Liver (tissue), 9 donors: Measurements from ENCODE around the gene CDC14A. TPM values are rescaled to one million over a fixed set of nuclear protein-coding genes. Genes with fewer than 3 reads are reported as not detected.

ENCODE experiments used
- DNase-seq: peaks from one replicate; pipeline ENCODE4 v3.0.0-alpha.2; 2017; ENCODE audit warnings: low spot score
- H3K27ac ChIP-seq, 2 donors: one replicate each; pipeline ENCODE4 v1.7.0; 2013; ENCODE audit warnings: inconsistent platforms in 2 of 2, low read length in 2 of 2, control low read depth in 1 of 2, low read depth in 1 of 2, mild to moderate bottlenecking in 1 of 2
- H3K27me3 ChIP-seq, 4 donors: one replicate each; pipeline versions ENCODE4 v1.6.1 to v1.7.0; 2013; ENCODE audit warnings: low read length in 3 of 4, inconsistent platforms in 1 of 4, mild to moderate bottlenecking in 1 of 4, moderate library complexity in 1 of 4; ENCODE audit not compliant: control insufficient read depth in 4 of 4, insufficient read depth in 4 of 4
- H3K36me3 ChIP-seq, 4 donors: one replicate each; pipeline versions ENCODE4 v1.6.1 to v1.7.0; 2013; ENCODE audit warnings: low read length in 3 of 4, mild to moderate bottlenecking in 3 of 4, low read depth in 1 of 4, moderate library complexity in 1 of 4; ENCODE audit not compliant: control insufficient read depth in 4 of 4, insufficient read depth in 3 of 4
- H3K4me1 ChIP-seq, 4 donors: one replicate each; pipeline versions ENCODE4 v1.6.1 to v1.7.0; 2013; ENCODE audit warnings: low read length in 3 of 4, mild to moderate bottlenecking in 3 of 4, moderate library complexity in 1 of 4; ENCODE audit not compliant: control insufficient read depth in 4 of 4, insufficient read depth in 4 of 4
- H3K4me3 ChIP-seq, 3 donors: one replicate each; pipeline versions ENCODE4 v1.6.1 to v1.7.0; 2013; ENCODE audit warnings: low read length in 3 of 3, control low read depth in 1 of 3, low read depth in 1 of 3, mild to moderate bottlenecking in 1 of 3
- H3K9ac ChIP-seq, 2 donors: one replicate each; pipeline ENCODE4 v1.7.0; 2013; ENCODE audit warnings: low read length in 2 of 2, mild to moderate bottlenecking in 2 of 2, moderate library complexity in 2 of 2, control low read depth in 1 of 2, low read depth in 1 of 2
- H3K9me3 ChIP-seq, 4 donors: one replicate each; pipeline versions ENCODE4 v1.6.1 to v1.7.0; 2013; ENCODE audit warnings: low read length in 3 of 4; ENCODE audit not compliant: control insufficient read depth in 4 of 4
- ATF3 ChIP-seq: IDR thresholded peaks from 2 replicates; pipeline ENCODE4 v1.6.1; 2016; ENCODE audit warnings: antibody characterized with exemption
- GABPA ChIP-seq, 2 donors: IDR thresholded peaks in 1 of 2; conservative IDR thresholded peaks in 1 of 2; 2 replicates each; pipeline ENCODE4 v1.6.1; 2016; ENCODE audit warnings: antibody characterized with exemption in 2 of 2, mild to moderate bottlenecking in 1 of 2, moderate library complexity in 1 of 2
- HNF4A ChIP-seq, 2 donors: conservative IDR thresholded peaks; 2 replicates each; pipeline ENCODE4 v1.6.1; 2016; ENCODE audit warnings: antibody characterized with exemption in 2 of 2, mild to moderate bottlenecking in 2 of 2
- HNF4G ChIP-seq: IDR thresholded peaks from 2 replicates; pipeline ENCODE4 v1.6.1; 2016; ENCODE audit warnings: antibody characterized with exemption
- JUND ChIP-seq, 2 donors: IDR thresholded peaks; 2 replicates each; pipeline ENCODE4 v1.6.1; 2016; ENCODE audit warnings: antibody characterized with exemption in 2 of 2
- NR2F2 ChIP-seq: IDR thresholded peaks from 2 replicates; pipeline ENCODE4 v1.6.1; 2016; ENCODE audit warnings: antibody characterized with exemption
- RXRA ChIP-seq, 2 donors: IDR thresholded peaks; 2 replicates each; pipeline ENCODE4 v1.6.1; 2017 to 2018; ENCODE audit warnings: antibody characterized with exemption in 2 of 2, mild to moderate bottlenecking in 1 of 2
- SP1 ChIP-seq: IDR thresholded peaks from 2 replicates; pipeline ENCODE4 v1.6.1; 2018; ENCODE audit warnings: antibody characterized with exemption, mild to moderate bottlenecking
- TAF1 ChIP-seq: conservative IDR thresholded peaks from 2 replicates; pipeline ENCODE4 v1.6.1; 2016; ENCODE audit warnings: antibody characterized with exemption, mild to moderate bottlenecking
- YY1 ChIP-seq: IDR thresholded peaks from 2 replicates; pipeline ENCODE4 v1.6.1; 2016; ENCODE audit warnings: antibody characterized with exemption, mild to moderate bottlenecking
- WGBS: extraction: QIAGEN DNeasy Blood & Tissue Kit; methylation state at CpG from one replicate; pipeline ENCODE4 v1.1.7; 2013; 5-methylcytosine and 5-hydroxymethylcytosine counted together
- polyA plus RNA-seq, 2 donors: library from polyadenylated mRNA; stranded (reverse) in 1 of 2; unstranded in 1 of 2; fragments of 200-250 nt in 1 of 2; fragments of >200 nt in 1 of 2; fragmentation: Nextera tagmentation in 1 of 2; extraction: Ambion mirVana in 1 of 2; gene quantifications; one replicate each; pipeline versions ENCODE4 v1.2.1 to v1.2.3, GENCODE V29; 2013 to 2015
- total RNA-seq, 2 donors: library from RNA; depleted of rRNA; stranded (reverse); fragments of >200 nt; gene quantifications; one replicate each; pipeline ENCODE4 v1.2.3, GENCODE V29; 2014
- TF ChIP-seq, protein P1 (sequence below): IDR thresholded peaks from 2 replicates; pipeline ENCODE4 v1.6.1; 2016; ENCODE audit warnings: antibody characterized with exemption
- TF ChIP-seq, protein P2 (sequence below): fragments of 150-350 bp; IDR thresholded peaks from 2 replicates; pipeline ENCODE4 v1.5.1; 2017; ENCODE audit warnings: improper control_type of control experiment, low read depth, low read length; ENCODE audit not compliant: missing input control
- donor health status: healthy.
- donor health status: healthy.
- donor health status: healthy.
- donor health status: healthy.
- donor health status: healthy.

CDC14A gene
- total and polyA plus RNA-seq, 4 donors = 0.39 to 4.1 (median 2.6) TPM

DNA sequence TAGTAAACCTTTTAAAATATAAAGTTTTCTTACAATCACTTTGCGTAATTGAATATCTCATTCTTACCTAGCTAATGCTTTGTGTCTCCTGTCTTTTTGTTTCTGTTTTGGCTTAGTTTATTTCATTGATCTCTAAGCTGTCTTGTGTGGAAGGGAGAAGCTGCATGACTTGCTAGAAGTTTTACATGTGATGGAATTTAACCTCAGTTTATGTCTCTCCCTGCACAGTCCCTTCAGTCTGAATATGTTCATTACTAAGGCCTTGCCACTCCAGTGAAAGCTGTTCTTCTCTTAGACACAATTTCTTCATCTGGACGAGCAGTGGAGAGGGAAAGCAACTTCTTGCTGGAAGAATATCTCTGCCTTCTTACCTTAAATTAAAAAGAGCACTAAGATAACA, 165.7 kb downstream of the CDC14A start:
- Histone ChIP-seq H3K4me3 (no peak overlapping the region), H3K27me3 (no peaks in the 10 kb centered on the region), H3K36me3 (no peaks in the 10 kb centered on the region), H3K9me3 (no peaks in the 10 kb centered on the region), H3K27ac (no peak overlapping the region), H3K4me1 (peaks cover 6 to 16% (median 12%) of the 10 kb centered on the region in 4 donors), H3K9ac (peak overlapping the region in 1 of 2 donors; percentile 43)
- WGBS = 43% methylated on average over 2 of the region's 2 CpGs
- TF ChIP-seq HNF4G = no peak
- no peak for TF ChIP-seq ATF3
- no peak for TF ChIP-seq JUND (IDR thresholded peaks at IDR 0.05)
- TF ChIP-seq, protein P1, sequence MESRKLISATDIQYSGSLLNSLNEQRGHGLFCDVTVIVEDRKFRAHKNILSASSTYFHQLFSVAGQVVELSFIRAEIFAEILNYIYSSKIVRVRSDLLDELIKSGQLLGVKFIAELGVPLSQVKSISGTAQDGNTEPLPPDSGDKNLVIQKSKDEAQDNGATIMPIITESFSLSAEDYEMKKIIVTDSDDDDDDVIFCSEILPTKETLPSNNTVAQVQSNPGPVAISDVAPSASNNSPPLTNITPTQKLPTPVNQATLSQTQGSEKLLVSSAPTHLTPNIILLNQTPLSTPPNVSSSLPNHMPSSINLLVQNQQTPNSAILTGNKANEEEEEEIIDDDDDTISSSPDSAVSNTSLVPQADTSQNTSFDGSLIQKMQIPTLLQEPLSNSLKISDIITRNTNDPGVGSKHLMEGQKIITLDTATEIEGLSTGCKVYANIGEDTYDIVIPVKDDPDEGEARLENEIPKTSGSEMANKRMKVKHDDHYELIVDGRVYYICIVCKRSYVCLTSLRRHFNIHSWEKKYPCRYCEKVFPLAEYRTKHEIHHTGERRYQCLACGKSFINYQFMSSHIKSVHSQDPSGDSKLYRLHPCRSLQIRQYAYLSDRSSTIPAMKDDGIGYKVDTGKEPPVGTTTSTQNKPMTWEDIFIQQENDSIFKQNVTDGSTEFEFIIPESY = no peak
- TF ChIP-seq SP1 = no peak
- DNase-seq = no peak

GRCh38 chr1:100523038-100523652, 170.8 kb downstream of the CDC14A start:
- Histone ChIP-seq H3K27me3 (no peaks in the 10 kb centered on the region), H3K4me3 (no peak overlapping the region), H3K27ac (no peak overlapping the region), H3K9ac (no peak overlapping the region), H3K36me3 (no peaks in the 10 kb centered on the region), H3K4me1 (no peaks in the 10 kb centered on the region), H3K9me3 (no peaks in the 10 kb centered on the region)
- 91% methylated on average over 5 of the region's 5 CpGs for WGBS
- TF ChIP-seq ATF3 = no peak
- TF ChIP-seq YY1 = no peak
- TF ChIP-seq, protein P2, sequence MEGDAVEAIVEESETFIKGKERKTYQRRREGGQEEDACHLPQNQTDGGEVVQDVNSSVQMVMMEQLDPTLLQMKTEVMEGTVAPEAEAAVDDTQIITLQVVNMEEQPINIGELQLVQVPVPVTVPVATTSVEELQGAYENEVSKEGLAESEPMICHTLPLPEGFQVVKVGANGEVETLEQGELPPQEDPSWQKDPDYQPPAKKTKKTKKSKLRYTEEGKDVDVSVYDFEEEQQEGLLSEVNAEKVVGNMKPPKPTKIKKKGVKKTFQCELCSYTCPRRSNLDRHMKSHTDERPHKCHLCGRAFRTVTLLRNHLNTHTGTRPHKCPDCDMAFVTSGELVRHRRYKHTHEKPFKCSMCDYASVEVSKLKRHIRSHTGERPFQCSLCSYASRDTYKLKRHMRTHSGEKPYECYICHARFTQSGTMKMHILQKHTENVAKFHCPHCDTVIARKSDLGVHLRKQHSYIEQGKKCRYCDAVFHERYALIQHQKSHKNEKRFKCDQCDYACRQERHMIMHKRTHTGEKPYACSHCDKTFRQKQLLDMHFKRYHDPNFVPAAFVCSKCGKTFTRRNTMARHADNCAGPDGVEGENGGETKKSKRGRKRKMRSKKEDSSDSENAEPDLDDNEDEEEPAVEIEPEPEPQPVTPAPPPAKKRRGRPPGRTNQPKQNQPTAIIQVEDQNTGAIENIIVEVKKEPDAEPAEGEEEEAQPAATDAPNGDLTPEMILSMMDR = no peak
- TF ChIP-seq JUND (IDR thresholded peaks at IDR 0.05) = no peak
- no peak for TF ChIP-seq TAF1
- TF ChIP-seq GABPA (IDR thresholded peaks at IDR 0.05 in 1 of 2, conservative IDR thresholded peaks at IDR 0.05 in 1 of 2) = no peak
- no peak for TF ChIP-seq RXRA (IDR thresholded peaks at IDR 0.05)
- no peak for TF ChIP-seq HNF4A (conservative IDR thresholded peaks at IDR 0.05)
- DNase-seq = no peak

DNA sequence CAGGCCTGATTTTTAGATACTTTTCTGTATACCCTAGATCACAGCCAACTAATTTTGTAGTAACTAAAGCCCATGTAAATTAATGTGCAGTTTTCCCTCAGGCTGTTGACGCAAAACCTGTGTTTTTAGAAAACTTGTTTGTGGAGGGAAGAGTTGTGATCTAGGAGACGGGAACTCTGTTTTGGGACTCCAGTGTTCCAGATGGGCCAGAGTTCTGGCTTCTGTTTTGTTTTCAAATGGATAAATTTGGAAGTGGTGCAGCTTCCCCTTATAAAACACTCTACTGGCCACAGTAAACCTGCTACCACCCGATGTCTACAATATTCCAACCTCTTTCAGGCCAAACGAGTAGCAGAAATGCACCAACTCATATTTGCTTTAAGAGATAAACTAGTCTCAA, 172.0 kb downstream of the CDC14A start:
- Histone ChIP-seq H3K4me1 (peaks cover 0 to 7% (median 2%) of the 10 kb centered on the region in 4 donors), H3K36me3 (no peaks in the 10 kb centered on the region), H3K9ac (no peak overlapping the region), H3K27me3 (no peaks in the 10 kb centered on the region), H3K4me3 (no peak overlapping the region), H3K9me3 (no peaks in the 10 kb centered on the region), H3K27ac (no peak overlapping the region)
- DNase-seq = no peak
- 89% methylated on average over 4 of the region's 4 CpGs for WGBS
- TF ChIP-seq NR2F2 = no peak
- TF ChIP-seq RXRA (IDR thresholded peaks at IDR 0.05) = no peak
- TF ChIP-seq SP1 = no peak
- no peak for TF ChIP-seq HNF4G
- TF ChIP-seq TAF1 = no peak
